H1 (cell line): Measurements from ENCODE around the gene GPR162. TPM values are rescaled to one million over a fixed set of nuclear protein-coding genes. Genes with fewer than 3 reads are reported as not detected.

Experiments
- CTCF ChIA-PET: fragments of 300-600 bp; sonication (Branson Sonifier 250); formaldehyde crosslinking; loops from one replicate; lab custom pipeline; 2021; ENCODE audit not compliant: partially characterized antibody; lab: Charles Lee
- POLR2A ChIA-PET: fragments of 300-600 bp; sonication (Branson Sonifier 250); formaldehyde crosslinking; loops from one replicate; lab custom pipeline; 2021; ENCODE audit warnings: inconsistent platforms; ENCODE audit not compliant: partially characterized antibody; lab: Charles Lee
- DNase-seq, 2 experiments: peaks; one replicate each; pipeline versions ENCODE4 v3.0.0 to v3.0.0-alpha.2; 2010 to 2022; ENCODE audit warnings: low spot score in 2 of 2, low read depth in 1 of 2, mixed read lengths in 1 of 2
- FAIRE-seq: peaks from 2 replicates; lab custom pipeline; 2011; peaks lifted over from hg19 to GRCh38; lab: Jason Lieb, UNC
- H2AFZ ChIP-seq: 2 replicates; pipeline ENCODE4 v1.8.1; 2012; ENCODE audit warnings: low read length, inconsistent platforms
- H2AK5ac ChIP-seq: 2 replicates; pipeline ENCODE4 v1.6.1; 2013; ENCODE audit warnings: low read depth, low read length
- H2BK120ac ChIP-seq: replicated peaks from 2 replicates; pipeline ENCODE3; 2013; ENCODE audit warnings: low read depth, low read length, inconsistent platforms
- H2BK12ac ChIP-seq: 2 replicates; pipeline ENCODE4 v1.6.1; 2013; ENCODE audit warnings: low read depth, low read length
- H2BK15ac ChIP-seq: 2 replicates; pipeline ENCODE4 v1.6.1; 2013; ENCODE audit warnings: low read length
- H2BK20ac ChIP-seq: 2 replicates; pipeline ENCODE4 v1.6.1; 2013; ENCODE audit warnings: low read length
- H2BK5ac ChIP-seq: 2 replicates; pipeline ENCODE4 v1.6.1; 2013; ENCODE audit warnings: low read depth, low read length
- H3K14ac ChIP-seq: 2 replicates; pipeline ENCODE4 v1.6.1; 2013; ENCODE audit warnings: inconsistent platforms; ENCODE audit not compliant: insufficient read length
- H3K18ac ChIP-seq: 2 replicates; pipeline ENCODE4 v1.6.1; 2013; ENCODE audit warnings: low read length; ENCODE audit errors: extremely low read depth
- H3K23ac ChIP-seq: 2 replicates; pipeline ENCODE4 v1.6.1; 2013; ENCODE audit warnings: inconsistent platforms; ENCODE audit not compliant: insufficient read length
- H3K23me2 ChIP-seq: 2 replicates; pipeline ENCODE4 v1.6.1; 2013; ENCODE audit warnings: low read depth, low read length
- H3K27ac ChIP-seq: 2 replicates; pipeline ENCODE4 v1.6.1; 2011; ENCODE audit warnings: low read depth, low read length, inconsistent platforms
- H3K27me3 ChIP-seq, 4 experiments: replicated peaks in 1 of 4; 1 replicate in 1 of 4; 2 replicates in 3 of 4; pipeline versions ENCODE4 v1.6.1 to v1.8.1; 2011 to 2013; ENCODE audit warnings: low read length in 3 of 4, mild to moderate bottlenecking in 3 of 4, inconsistent platforms in 2 of 4, mixed read lengths in 2 of 4, moderate library complexity in 1 of 4; ENCODE audit not compliant: control insufficient read depth in 3 of 4, insufficient read depth in 3 of 4; ENCODE audit errors: extremely low read depth in 1 of 4
- H3K36me3 ChIP-seq, 4 experiments: 2 replicates each; pipeline versions ENCODE4 v1.6.1 to v1.8.1; 2011 to 2013; ENCODE audit warnings: mild to moderate bottlenecking in 4 of 4, low read length in 3 of 4, moderate library complexity in 2 of 4, control low read depth in 1 of 4, inconsistent platforms in 1 of 4; ENCODE audit not compliant: insufficient read depth in 4 of 4, control insufficient read depth in 2 of 4
- H3K4ac ChIP-seq: replicated peaks from 2 replicates; pipeline ENCODE3; 2013; ENCODE audit warnings: low read length, low read depth, mixed read lengths, inconsistent platforms; ENCODE audit not compliant: insufficient read length
- H3K4me1 ChIP-seq, 4 experiments: replicated peaks in 1 of 4; 1 replicate in 1 of 4; 2 replicates in 3 of 4; pipeline versions ENCODE4 v1.6.1 to v1.8.1; 2011 to 2013; ENCODE audit warnings: low read length in 3 of 4, inconsistent platforms in 2 of 4, mixed read lengths in 1 of 4; ENCODE audit not compliant: insufficient read depth in 4 of 4, control insufficient read depth in 3 of 4
- H3K4me2 ChIP-seq, 2 experiments: 2 replicates each; pipeline versions ENCODE4 v1.6.1 to v1.8.1; 2011 to 2013; ENCODE audit warnings: low read depth in 2 of 2, low read length in 2 of 2, control low read depth in 1 of 2, inconsistent platforms in 1 of 2, mild to moderate bottlenecking in 1 of 2; ENCODE audit not compliant: insufficient read depth in 1 of 2
- H3K4me3 ChIP-seq, 4 experiments: fragments of 200-600, 300-600 bp in 1 of 4; sonication (generic), shearing (Covaris generic), sonication (Bioruptor Twin) in 1 of 4; 2 replicates each; pipeline versions ENCODE4 v1.5.1 to v1.8.1; 2011 to 2016; ENCODE audit warnings: low read length in 4 of 4, low read depth in 3 of 4, control low read depth in 2 of 4, inconsistent platforms in 2 of 4, mild to moderate bottlenecking in 2 of 4, mixed read lengths in 1 of 4, moderate library complexity in 1 of 4; ENCODE audit not compliant: insufficient read depth in 2 of 4; ENCODE audit errors: extremely low read depth in 1 of 4
- H3K56ac ChIP-seq: replicated peaks from 2 replicates; pipeline ENCODE3; 2013; ENCODE audit warnings: low read depth, mild to moderate bottlenecking, mixed read lengths, low read length, inconsistent platforms; ENCODE audit not compliant: insufficient read length
- H3K79me1 ChIP-seq: 2 replicates; pipeline ENCODE4 v1.6.1; 2013; ENCODE audit warnings: low read depth, low read length, control low read depth
- H3K79me2 ChIP-seq, 2 experiments: 2 replicates each; pipeline versions ENCODE4 v1.6.1 to v1.8.1; 2012 to 2013; ENCODE audit warnings: low read length in 2 of 2, mild to moderate bottlenecking in 2 of 2, inconsistent platforms in 1 of 2; ENCODE audit not compliant: insufficient read depth in 2 of 2, control insufficient read depth in 1 of 2
- H3K9ac ChIP-seq, 4 experiments: replicated peaks in 1 of 4; 1 replicate in 1 of 4; 2 replicates in 3 of 4; pipeline versions ENCODE4 v1.6.1 to v1.8.1; 2011 to 2013; ENCODE audit warnings: low read depth in 3 of 4, low read length in 3 of 4, control low read depth in 2 of 4, mild to moderate bottlenecking in 2 of 4, moderate library complexity in 2 of 4, inconsistent platforms in 1 of 4; ENCODE audit errors: extremely low read depth in 1 of 4
- H3K9me3 ChIP-seq, 2 experiments: 2 replicates each; pipeline versions ENCODE4 v1.6.1 to v1.8.1; 2012 to 2013; ENCODE audit warnings: mild to moderate bottlenecking in 2 of 2, moderate library complexity in 2 of 2, control low read depth in 1 of 2, inconsistent platforms in 1 of 2, low read depth in 1 of 2, low read length in 1 of 2, mixed read lengths in 1 of 2; ENCODE audit not compliant: insufficient read depth in 2 of 2
- H4K20me1 ChIP-seq, 2 experiments: replicated peaks in 1 of 2; 2 replicates each; pipeline versions ENCODE3 to v1.8.1; 2011 to 2013; ENCODE audit warnings: inconsistent platforms in 2 of 2, low read length in 2 of 2, mild to moderate bottlenecking in 1 of 2; ENCODE audit not compliant: insufficient read depth in 2 of 2, control insufficient read depth in 1 of 2
- H4K5ac ChIP-seq: 2 replicates; pipeline ENCODE4 v1.6.1; 2013; ENCODE audit warnings: low read length, low read depth, mixed read lengths, inconsistent platforms; ENCODE audit not compliant: insufficient read length
- H4K8ac ChIP-seq: 2 replicates; pipeline ENCODE4 v1.8.0; 2013; ENCODE audit warnings: mild to moderate bottlenecking, moderate library complexity, low read length, inconsistent platforms; ENCODE audit not compliant: insufficient read depth; ENCODE audit errors: extremely low read depth
- H4K91ac ChIP-seq: replicated peaks from 2 replicates; pipeline ENCODE3; 2013; ENCODE audit warnings: low read length, mixed read lengths, inconsistent platforms; ENCODE audit not compliant: insufficient read length
- EGR1 ChIP-seq: IDR thresholded peaks from 2 replicates; pipeline ENCODE4 v1.6.1; 2011; ENCODE audit warnings: low read depth, low read length, borderline replicate concordance
- RAD21 ChIP-seq, 2 experiments: IDR thresholded peaks in 1 of 2; conservative IDR thresholded peaks in 1 of 2; 2 replicates each; pipeline ENCODE4 v1.6.1; 2011; ENCODE audit warnings: low read depth in 2 of 2, low read length in 2 of 2, improper control_type of control experiment in 1 of 2, inconsistent platforms in 1 of 2, mild to moderate bottlenecking in 1 of 2, moderate library complexity in 1 of 2
- WGBS, 2 experiments: shearing (Covaris generic) in 1 of 2; methylation state at CpG; one replicate each; pipeline versions ENCODE4 v1.1.6 to v1.1.7; 2013 to 2015; ENCODE audit warnings: low lambda C conversion rate in 2 of 2, mixed read lengths in 2 of 2, inconsistent platforms in 1 of 2, low coverage in 1 of 2, missing lambda C conversion rate in 1 of 2; ENCODE audit not compliant: insufficient replicate concordance in 2 of 2, insufficient coverage in 1 of 2, insufficient read length in 1 of 2; ENCODE audit errors: extremely low coverage in 1 of 2, missing lambda C conversion rate in 1 of 2; 5-methylcytosine and 5-hydroxymethylcytosine counted together
- polyA plus RNA-seq, 7 experiments: library from polyadenylated mRNA; depleted of rRNA in 3 of 7; stranded (reverse) in 5 of 7; unstranded in 2 of 7; fragments of >200 nt in 5 of 7; fragments of 200-250 nt in 2 of 7; gene quantifications; 1 replicate in 5 of 7; 2 replicates in 1 of 7; 4 replicates in 1 of 7; pipeline versions ENCODE4 v1.2.1 to v1.2.3, GENCODE V29; 2011 to 2013; ENCODE audit warnings: missing spikeins in 2 of 7, mixed read lengths in 2 of 7
- total RNA-seq: library from RNA; stranded (reverse); fragmentation: NEBNext Ultra II Directional; extraction: Animal tissue kit (Norgen Biotek cat#: 25700); gene quantifications from 2 replicates; pipeline ENCODE4 v1.2.1, GENCODE V29; 2021

Gene GPR162
- total and polyA plus RNA-seq, 2 of the 8 experiments (the other 6 are each of a cell fraction or from before 2014, with no cell fraction given), result 7.3 to 8.8 TPM

GRCh38 chr12:6826734-6827436 is 5.3 kb downstream of the GPR162 start:
- no peak overlapping the region for H3K27ac ChIP-seq
- CTCF ChIA-PET, result interaction anchor here (0.5 to 23.7 kb wide), 20 partner anchors 8 to 464 kb away, joined by 3 to 532 read pairs (median 4); partner anchors contain the start of genes CD4, CDCA3, COPS7A and GNB3

More at GRCh38 chr12:6826734-6827436, 5.3 kb downstream of the GPR162 start:
- DNase-seq, result no peak
- Histone ChIP-seq H2BK5ac (peak overlapping the region; percentile 60; the same call in 1 of the 2 replicates), H2BK15ac (no peak overlapping the region), H3K4me2 (peak overlapping the region; percentile 66 to 77), H3K14ac (no peak overlapping the region), H3K23ac (no peak overlapping the region), H4K91ac (peak overlapping the region; percentile 69), H2BK20ac (no peak overlapping the region; the same call in 1 of the 2 replicates), H3K27me3 (peaks cover 0 to 11% (median 8%) of the 10 kb centered on the region in 4 experiments; a peak in 5 of 7 replicates), H3K4me3 (peak overlapping the region in 2 of 4 experiments; percentile 40 to 55; a peak in 4 of 8 replicates), H3K9ac (no peak overlapping the region), H3K4ac (peak overlapping the region; percentile 61), H3K9me3 (no peaks in the 10 kb centered on the region), H3K36me3 (peaks cover 4 to 14% (median 13%) of the 10 kb centered on the region in 4 experiments; a peak in 5 of 8 replicates), H4K20me1 (peaks cover 0 to 7% of the 10 kb centered on the region in 2 experiments), H3K79me2 (peaks cover 0 to 9% of the 10 kb centered on the region in 2 experiments; a peak in 1 of 4 replicates), H3K79me1 (peaks cover 4% of the 10 kb centered on the region), H3K23me2 (peaks cover 22% of the 10 kb centered on the region), H3K4me1 (peaks cover 4 to 37% (median 25%) of the 10 kb centered on the region in 4 experiments), H2BK12ac (0 out of 2 replicates have a peak overlapping the region, but pooled peaks have one; percentile 2), H4K5ac (peak overlapping the region; percentile 4), H3K56ac (no peak overlapping the region), H2AFZ (no peak overlapping the region), H4K8ac (peak overlapping the region; percentile 63; the same call in 1 of the 2 replicates), H2AK5ac (peak overlapping the region; percentile 1; the same call in 1 of the 2 replicates), H3K18ac (peak overlapping the region; percentile 76; the same call in 1 of the 2 replicates), H2BK120ac (no peak overlapping the region)
- POLR2A ChIA-PET, result interaction anchor here (0.8 to 27.1 kb wide), 12 partner anchors 8 to 212 kb away, joined by 3 to 388 read pairs (median 6); partner anchors contain the start of genes CDCA3, GNB3, MLF2 and PTMS
- TF ChIP-seq EGR1 (no peak), RAD21 (IDR thresholded peaks at IDR 0.05 in 1 of 2, conservative IDR thresholded peaks at IDR 0.05 in 1 of 2; ENCODE audit: low read depth in 2 of 2, low read length in 2 of 2) (0 out of 4 replicates have a peak, but pooled peaks of 1 of the 2 experiments have one; percentile 15)
- 83% methylated on average over 22 of the region's 22 CpGs; no CpG with 5 or more reads in 1 of the 2 experiments for WGBS, 2 experiments
- FAIRE-seq, result no peak
